Mucosa of stomach (tissue), 1 donor: ENCODE data around the gene XRCC2.

Experiments used
- H3K27me3 ChIP-seq: one replicate; pipeline ENCODE4 v1.7.0; 2013; ENCODE audit warnings: mild to moderate bottlenecking, low read length; ENCODE audit not compliant: control insufficient read depth, insufficient read depth
- H3K36me3 ChIP-seq: one replicate; pipeline ENCODE4 v1.7.0; 2013; ENCODE audit warnings: low read length; ENCODE audit not compliant: control insufficient read depth, insufficient read depth
- H3K4me1 ChIP-seq: one replicate; pipeline ENCODE4 v1.7.0; 2013; ENCODE audit warnings: mild to moderate bottlenecking, low read length; ENCODE audit not compliant: control insufficient read depth, insufficient read depth
- H3K4me3 ChIP-seq: one replicate; pipeline ENCODE4 v1.7.0; 2013; ENCODE audit warnings: low read length
- H3K9ac ChIP-seq: one replicate; pipeline ENCODE4 v1.7.0; 2013; ENCODE audit warnings: mild to moderate bottlenecking, low read length, moderate library complexity
- H3K9me3 ChIP-seq: one replicate; pipeline ENCODE4 v1.7.0; 2013; ENCODE audit warnings: mild to moderate bottlenecking, low read length, moderate library complexity; ENCODE audit not compliant: control insufficient read depth
- donor health status: Pancreatic carcinoma.

The XRCC2 gene

GRCh38 chr7:152677808-152678670 is 2.1 kb upstream of the XRCC2 start:
- no peak overlapping the region for H3K9ac ChIP-seq
- H3K9me3 ChIP-seq: no peaks in the 10 kb centered on the region
- H3K4me3 ChIP-seq: no peak overlapping the region
- H3K36me3 ChIP-seq: no peaks in the 10 kb centered on the region
- no peaks in the 10 kb centered on the region for H3K27me3 ChIP-seq
- H3K4me1 ChIP-seq: peaks cover 5% of the 10 kb centered on the region

DNA sequence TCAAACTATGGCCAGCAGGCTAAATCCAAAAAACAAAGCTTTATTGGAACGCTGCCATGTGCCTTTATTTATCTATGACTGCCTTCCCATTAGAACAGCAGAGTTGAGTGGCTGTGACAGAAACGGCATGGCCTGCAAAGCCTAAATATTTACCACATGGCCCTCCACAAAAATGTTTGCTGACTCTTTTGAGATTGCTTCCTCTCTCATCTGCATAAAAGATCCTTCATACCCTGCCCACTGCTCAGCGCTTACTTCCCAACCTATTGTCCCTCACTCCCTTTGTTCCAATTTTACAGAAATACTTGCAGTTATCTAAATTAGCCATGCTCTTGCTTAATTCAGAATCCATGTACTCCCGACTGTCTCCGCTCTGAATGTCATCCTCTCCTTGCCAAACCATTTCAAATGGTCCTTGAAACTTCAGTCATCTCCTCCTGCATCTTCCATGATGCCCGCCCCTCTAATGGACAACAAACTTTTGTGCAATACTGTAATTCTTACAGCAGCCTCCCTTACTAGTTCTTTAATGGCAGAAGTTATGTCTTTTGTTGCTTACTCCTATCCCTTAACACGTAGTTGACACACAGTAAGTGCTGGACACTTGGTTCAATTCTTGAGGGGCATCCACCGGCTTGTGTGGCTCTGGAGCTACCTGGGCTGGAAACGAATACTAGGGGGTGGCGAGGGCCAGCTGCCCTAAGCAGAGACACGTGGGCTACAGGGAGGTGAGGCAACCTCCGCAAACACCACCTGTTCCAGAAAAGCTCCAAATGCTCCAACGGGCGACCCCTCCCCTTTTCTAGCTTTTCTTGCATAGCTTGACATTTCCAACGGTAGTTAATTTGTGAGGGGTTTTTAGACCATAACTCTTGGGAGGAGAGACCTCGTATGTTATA is 832 bp downstream of the XRCC2 start:
- Histone ChIP-seq H3K27me3 (no peaks in the 10 kb centered on the region), H3K4me3 (peak overlapping the region; percentile 63), H3K36me3 (no peaks in the 10 kb centered on the region), H3K9ac (peak overlapping the region; percentile 93), H3K9me3 (no peaks in the 10 kb centered on the region), H3K4me1 (peaks cover 5% of the 10 kb centered on the region)

DNA sequence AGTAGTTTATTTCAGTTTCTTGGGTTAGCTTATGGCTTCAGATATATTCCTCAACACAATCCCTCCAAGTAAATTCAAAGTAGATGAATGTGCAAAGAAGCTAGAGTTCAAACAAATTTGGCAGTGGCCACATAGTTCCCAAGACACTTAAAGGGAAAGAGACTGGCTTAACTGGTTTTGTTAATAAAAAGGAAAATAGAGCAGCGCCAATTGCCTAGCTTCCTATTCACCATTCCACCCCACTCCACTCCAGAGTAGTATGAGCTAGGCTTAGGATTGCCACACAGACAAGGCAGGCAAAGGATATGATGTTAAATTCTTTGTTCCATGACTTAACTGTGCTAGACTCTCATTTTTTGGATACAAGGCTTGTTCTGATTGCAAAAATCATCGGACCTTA is 2.0 kb downstream of the XRCC2 start:
- Histone ChIP-seq H3K9me3 (no peaks in the 10 kb centered on the region), H3K4me3 (no peak overlapping the region), H3K27me3 (no peaks in the 10 kb centered on the region), H3K4me1 (peaks cover 5% of the 10 kb centered on the region), H3K36me3 (no peaks in the 10 kb centered on the region), H3K9ac (no peak overlapping the region)

- no peak overlapping the region for H3K4me3 ChIP-seq
- H3K9me3 ChIP-seq: no peaks in the 10 kb centered on the region
- H3K4me1 ChIP-seq: peaks cover 5% of the 10 kb centered on the region
- H3K27me3 ChIP-seq: no peaks in the 10 kb centered on the region
- no peak overlapping the region for H3K9ac ChIP-seq
- H3K36me3 ChIP-seq: no peaks in the 10 kb centered on the region
Observed at GRCh38 chr7:152672626-152673025, 3.3 kb downstream of the XRCC2 start.

DNA sequence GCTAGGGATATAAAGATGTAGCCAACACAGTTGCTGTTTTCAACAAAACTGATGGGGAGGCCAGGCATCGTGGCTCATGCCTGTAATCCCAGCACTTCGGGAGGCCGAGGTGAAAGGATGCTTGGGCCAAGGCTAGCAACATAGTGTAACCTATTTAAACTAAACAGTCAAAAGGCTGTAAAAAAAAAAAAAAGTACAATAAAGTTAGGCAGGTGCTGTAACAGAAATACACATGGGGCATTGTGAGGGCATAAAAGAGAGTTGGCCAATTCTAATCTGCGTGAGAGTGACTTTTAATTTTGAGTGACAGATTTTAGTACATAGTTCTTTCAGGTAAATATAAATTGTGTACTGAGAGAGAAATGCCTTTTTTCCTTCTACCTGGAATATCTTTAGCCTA is 6.2 kb downstream of the XRCC2 start:
- no peaks in the 10 kb centered on the region for H3K36me3 ChIP-seq
- peaks cover 2% of the 10 kb centered on the region for H3K4me1 ChIP-seq
- no peaks in the 10 kb centered on the region for H3K9me3 ChIP-seq

GRCh38 chr7:152668975-152669374 is 7.0 kb downstream of the XRCC2 start:
- no peaks in the 10 kb centered on the region for H3K27me3 ChIP-seq
- no peaks in the 10 kb centered on the region for H3K36me3 ChIP-seq
- peaks cover 8% of the 10 kb centered on the region for H3K4me1 ChIP-seq
- H3K4me3 ChIP-seq: no peak overlapping the region
- H3K9ac ChIP-seq: no peak overlapping the region
- no peaks in the 10 kb centered on the region for H3K9me3 ChIP-seq

More for the DNA sequence above, 6.2 kb downstream of the XRCC2 start:
- no peak overlapping the region for H3K4me3 ChIP-seq
- H3K27me3 ChIP-seq: no peaks in the 10 kb centered on the region
- no peak overlapping the region for H3K9ac ChIP-seq

DNA sequence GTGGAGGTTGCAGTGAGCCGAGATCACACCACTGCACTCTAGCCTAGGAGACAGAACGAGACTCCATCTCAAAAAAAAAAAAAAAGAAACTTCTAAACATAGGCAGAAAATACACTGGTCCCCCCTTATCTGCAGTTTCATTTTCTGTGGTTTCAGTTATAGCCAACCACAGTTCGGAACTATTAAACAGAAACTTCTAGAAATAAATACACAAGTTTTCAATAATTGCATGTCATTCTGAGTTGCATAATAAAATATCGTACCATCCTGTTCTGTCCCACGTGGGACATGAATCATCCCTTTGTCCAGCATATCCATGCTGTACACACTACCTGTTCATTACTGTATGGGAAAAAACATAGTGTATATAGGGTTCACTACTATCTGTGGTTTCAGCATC is 8.0 kb downstream of the XRCC2 start:
- H3K4me1 ChIP-seq: peaks cover 8% of the 10 kb centered on the region
- H3K36me3 ChIP-seq: no peaks in the 10 kb centered on the region
- H3K27me3 ChIP-seq: no peaks in the 10 kb centered on the region
- no peak overlapping the region for H3K4me3 ChIP-seq
- no peak overlapping the region for H3K9ac ChIP-seq
- no peaks in the 10 kb centered on the region for H3K9me3 ChIP-seq

DNA sequence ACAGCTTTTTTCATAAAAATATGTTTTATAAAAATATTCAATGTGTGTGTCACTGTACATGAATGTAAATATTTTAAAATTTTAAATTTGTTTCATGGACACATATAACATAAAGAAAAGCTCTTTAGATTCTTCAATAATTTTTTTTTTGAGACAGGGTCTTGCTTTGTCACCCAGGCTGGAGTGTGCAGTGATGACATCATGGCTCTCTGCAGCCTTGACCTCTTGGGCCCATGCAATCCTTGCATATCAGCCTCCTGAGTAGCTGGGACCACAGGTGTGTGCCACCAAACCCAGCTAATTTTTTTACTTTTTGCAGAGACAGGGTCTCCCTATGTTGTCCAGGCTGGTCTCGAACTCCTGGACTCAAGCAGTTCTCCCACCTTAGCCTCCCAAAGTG is 9.9 kb downstream of the XRCC2 start:
- Histone ChIP-seq H3K9me3 (no peaks in the 10 kb centered on the region), H3K4me3 (no peak overlapping the region), H3K9ac (no peak overlapping the region), H3K36me3 (no peaks in the 10 kb centered on the region), H3K27me3 (no peaks in the 10 kb centered on the region), H3K4me1 (peaks cover 8% of the 10 kb centered on the region)

GRCh38 chr7:152664636-152665035 is 11.3 kb downstream of the XRCC2 start:
- peaks cover 8% of the 10 kb centered on the region for H3K4me1 ChIP-seq
- H3K27me3 ChIP-seq: no peaks in the 10 kb centered on the region

GRCh38 chr7:152663931-152664330 is 12.0 kb downstream of the XRCC2 start:
- no peaks in the 10 kb centered on the region for H3K27me3 ChIP-seq
- H3K4me3 ChIP-seq: no peak overlapping the region
- H3K9me3 ChIP-seq: no peaks in the 10 kb centered on the region
- peaks cover 8% of the 10 kb centered on the region for H3K4me1 ChIP-seq
- H3K9ac ChIP-seq: no peak overlapping the region
- no peaks in the 10 kb centered on the region for H3K36me3 ChIP-seq

More at GRCh38 chr7:152664636-152665035, 11.3 kb downstream of the XRCC2 start:
- Histone ChIP-seq H3K36me3 (no peaks in the 10 kb centered on the region), H3K9me3 (no peaks in the 10 kb centered on the region), H3K9ac (no peak overlapping the region), H3K4me3 (no peak overlapping the region)

DNA sequence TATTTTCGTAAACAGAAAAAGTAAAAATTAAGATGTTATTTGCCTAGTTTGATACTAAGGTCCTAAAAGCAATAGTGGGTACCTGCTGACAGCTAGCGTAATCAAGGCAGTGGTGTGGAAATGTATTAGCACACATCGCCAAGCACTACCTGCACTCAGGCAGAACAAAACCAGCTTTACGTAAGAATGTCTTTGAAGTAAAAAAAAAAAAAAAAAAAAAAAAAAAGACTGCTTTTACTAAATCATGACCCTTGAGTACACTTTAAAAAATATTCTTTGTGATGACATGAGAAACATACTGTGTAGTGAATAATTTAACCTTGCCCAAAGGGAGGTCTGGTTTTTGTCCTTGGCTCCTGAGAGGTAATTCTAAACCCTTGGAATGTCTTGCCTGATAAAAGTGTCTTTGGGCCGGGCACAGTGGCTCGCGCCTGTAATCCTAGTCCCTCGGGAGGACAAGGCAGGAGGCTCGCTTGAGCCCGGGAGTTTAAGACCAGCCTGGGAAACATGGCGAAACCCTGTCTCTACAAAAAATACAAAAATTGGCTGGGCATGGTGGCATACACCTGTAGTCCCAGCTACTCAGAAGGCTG is 12.7 kb downstream of the XRCC2 start:
- Histone ChIP-seq H3K9ac (no peak overlapping the region), H3K27me3 (no peaks in the 10 kb centered on the region), H3K4me3 (no peak overlapping the region), H3K4me1 (peaks cover 8% of the 10 kb centered on the region), H3K9me3 (no peaks in the 10 kb centered on the region), H3K36me3 (no peaks in the 10 kb centered on the region)

GRCh38 chr7:152661479-152661878 is 14.5 kb downstream of the XRCC2 start:
- H3K9me3 ChIP-seq: no peaks in the 10 kb centered on the region
- H3K4me1 ChIP-seq: peaks cover 8% of the 10 kb centered on the region
- no peaks in the 10 kb centered on the region for H3K36me3 ChIP-seq
- H3K9ac ChIP-seq: no peak overlapping the region
- no peak overlapping the region for H3K4me3 ChIP-seq
- H3K27me3 ChIP-seq: no peaks in the 10 kb centered on the region
